Stimulated activated CD4-positive, alpha-beta T cell treated with anti-CD3 and anti-CD28 coated beads, Interleukin-2, amount 100 ng/mL, for 48 hours (primary cell): ENCODE results near the gene CCNB1IP1.
A peak's percentile ranks its signal among the peaks of the same experiment; 100 is the strongest.
"Not testable (repeated sequence)": the region's sequence is repeated elsewhere in the genome, so short reads cannot be mapped to it uniquely, and the experiment has no call there.

Experiments used
- DNase-seq, 2 donors: peaks; one replicate each; pipeline ENCODE4 v3.0.0-alpha.2; 2020

CCNB1IP1 gene, protein sequence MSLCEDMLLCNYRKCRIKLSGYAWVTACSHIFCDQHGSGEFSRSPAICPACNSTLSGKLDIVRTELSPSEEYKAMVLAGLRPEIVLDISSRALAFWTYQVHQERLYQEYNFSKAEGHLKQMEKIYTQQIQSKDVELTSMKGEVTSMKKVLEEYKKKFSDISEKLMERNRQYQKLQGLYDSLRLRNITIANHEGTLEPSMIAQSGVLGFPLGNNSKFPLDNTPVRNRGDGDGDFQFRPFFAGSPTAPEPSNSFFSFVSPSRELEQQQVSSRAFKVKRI

DNA sequence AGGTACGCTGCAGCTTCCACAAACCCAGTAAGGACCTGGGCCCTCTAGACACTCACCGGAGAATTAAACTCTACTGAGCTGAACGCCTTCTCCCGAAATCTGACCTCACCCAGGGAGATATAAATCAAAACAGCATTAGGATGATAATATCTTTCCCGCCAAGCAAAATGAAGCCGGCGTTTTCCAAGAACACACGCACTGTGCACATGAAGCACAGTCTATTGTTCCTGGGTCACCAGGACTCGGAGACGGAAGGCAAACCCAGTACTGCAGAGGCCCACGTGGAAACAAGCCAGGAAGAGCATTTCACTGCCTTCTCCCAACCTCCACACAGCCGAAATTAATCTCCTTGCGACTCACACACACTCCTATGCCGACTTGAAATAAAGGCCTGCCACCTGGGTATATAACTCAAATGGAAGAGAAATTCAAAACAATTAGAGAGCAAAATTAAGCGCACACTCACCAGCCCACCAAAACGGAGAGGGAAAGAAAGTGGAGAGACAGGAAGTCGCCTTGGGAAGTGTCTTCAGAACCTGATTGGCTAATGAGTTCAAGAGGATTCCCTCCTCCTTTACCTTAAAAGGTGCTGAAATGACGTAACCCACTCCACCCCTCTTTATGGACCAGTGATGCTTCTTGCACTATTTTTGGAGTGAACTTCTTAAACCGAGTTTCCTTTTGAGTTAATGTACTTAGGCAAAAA, at the start of gene CCNB1IP1:
CCNB1IP1 (minus strand) TSS at position 492 of the 706 bp plus-strand sequence. CDS start 16,756 bp downstream, outside the sequence.
- peak; percentile 15 to 37 for DNase-seq

GRCh38 chr14:20382526-20382925, 49.4 kb upstream of the CCNB1IP1 start:
- DNase-seq: no peak

GRCh38 chr14:20381341-20381740, 48.3 kb upstream of the CCNB1IP1 start:
- DNase-seq: no peak

DNA sequence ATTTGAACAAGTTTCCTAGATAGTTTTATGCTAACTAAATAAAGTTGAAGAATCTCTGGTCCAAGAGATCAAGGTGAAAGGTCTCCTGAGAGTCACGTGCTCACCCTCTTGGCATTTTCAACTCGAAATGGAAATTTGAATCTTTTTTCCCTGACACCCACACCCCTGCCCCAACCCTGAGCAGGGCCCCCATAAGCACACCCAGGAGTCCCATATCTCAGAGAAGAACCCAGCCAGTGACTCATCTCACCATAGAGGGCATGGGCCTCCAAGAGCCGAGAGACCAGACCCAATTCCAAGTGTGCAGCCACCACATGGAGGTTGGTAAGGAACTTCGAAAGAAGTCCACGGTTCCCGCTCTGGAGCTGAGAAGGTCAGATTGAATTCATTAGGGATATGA, 47.6 kb upstream of the CCNB1IP1 start:
- DNase-seq: no peak

- no peak for DNase-seq
These were observed 46.7 kb upstream of the CCNB1IP1 start for GRCh38 chr14:20379743-20380142.

- no peak for DNase-seq
These were observed 44.1 kb upstream of the CCNB1IP1 start for GRCh38 chr14:20377171-20377570.

- DNase-seq: no peak
These were observed 43.1 kb upstream of the CCNB1IP1 start for GRCh38 chr14:20376071-20376588.

- no peak for DNase-seq
These were observed 42.4 kb upstream of the CCNB1IP1 start for GRCh38 chr14:20375471-20375870.

DNA sequence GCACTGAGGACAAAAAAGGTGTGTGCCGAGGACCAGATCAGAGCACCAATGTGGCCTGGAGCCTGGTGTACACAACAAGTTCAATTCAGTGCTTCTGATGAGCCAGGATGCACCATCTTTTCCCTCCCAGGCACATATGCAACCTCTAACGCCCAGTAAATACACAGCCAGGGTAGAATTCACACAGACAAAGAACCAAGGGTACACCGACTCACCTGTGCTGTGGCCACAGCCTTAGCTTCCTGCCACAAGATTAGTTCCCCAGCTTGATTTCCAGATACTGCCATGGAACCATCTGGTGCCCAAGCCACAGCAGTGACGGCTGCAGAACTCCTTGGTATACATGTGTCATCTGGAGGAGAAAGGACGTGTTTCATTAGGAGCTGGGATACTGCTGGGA, 39.7 kb upstream of the CCNB1IP1 start:
- no peak for DNase-seq

DNA sequence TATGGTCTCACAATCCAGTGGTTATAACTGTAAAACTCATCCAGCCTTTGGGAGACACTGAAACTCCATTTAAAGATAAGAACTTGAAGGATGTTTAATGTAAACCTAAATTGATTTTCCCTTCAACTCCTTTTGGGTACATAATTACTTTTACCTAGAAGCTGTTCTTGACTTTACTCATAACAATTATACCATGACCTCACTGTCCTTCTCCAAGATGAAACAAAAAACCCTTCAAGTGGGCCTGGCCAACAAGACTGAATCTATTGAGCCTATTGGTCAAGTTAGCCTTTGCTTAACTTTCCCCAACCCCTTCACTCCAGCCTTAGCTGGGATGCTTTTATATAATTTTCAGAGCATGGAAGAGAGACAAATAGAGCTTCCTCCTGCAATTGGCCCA, 32.8 kb upstream of the CCNB1IP1 start:
- DNase-seq: no peak

- DNase-seq: not testable (repeated sequence)
These were observed 25.4 kb upstream of the CCNB1IP1 start for GRCh38 chr14:20358474-20358873.

GRCh38 chr14:20356422-20356821, 23.3 kb upstream of the CCNB1IP1 start:
- no peak for DNase-seq

DNA sequence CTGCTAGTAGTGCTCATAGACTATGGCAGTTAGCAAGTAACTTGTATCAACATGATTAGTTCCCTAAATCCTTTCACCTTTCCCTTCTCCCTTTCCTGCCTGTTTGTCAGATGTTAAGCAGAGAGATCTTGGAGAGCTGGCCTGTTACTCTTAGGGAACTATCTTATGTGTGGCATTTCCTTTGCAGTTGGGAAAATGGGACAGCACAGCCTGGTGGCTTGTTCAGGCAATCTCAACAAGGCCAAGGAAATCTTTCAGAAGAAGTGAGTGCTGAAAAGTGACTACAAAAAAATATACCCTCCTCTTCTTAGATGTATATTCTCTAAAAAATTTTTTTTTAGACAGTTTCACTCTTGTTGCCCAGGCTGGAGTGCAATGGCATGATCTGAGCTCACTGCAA, 17.8 kb upstream of the CCNB1IP1 start:
- no peak for DNase-seq

DNA sequence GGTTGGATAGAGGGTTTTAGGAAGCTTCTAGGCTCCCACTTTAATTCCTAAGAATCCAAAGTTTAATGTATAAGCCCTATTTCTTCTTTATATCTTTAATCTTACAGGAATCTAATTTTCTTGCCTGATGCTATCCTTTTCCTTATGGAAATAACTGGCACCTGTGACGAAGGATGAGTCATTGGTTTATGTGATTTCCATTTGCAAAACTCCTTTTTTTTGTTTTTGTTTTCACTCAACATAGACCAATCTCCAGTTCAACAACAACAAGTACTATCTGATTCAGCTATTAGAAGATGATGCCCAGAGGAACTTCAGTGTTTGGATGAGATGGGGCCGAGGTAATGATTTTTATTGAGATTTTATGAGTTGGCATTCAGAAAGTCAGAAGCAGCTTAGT, 17.2 kb upstream of the CCNB1IP1 start:
- DNase-seq: no peak

DNA sequence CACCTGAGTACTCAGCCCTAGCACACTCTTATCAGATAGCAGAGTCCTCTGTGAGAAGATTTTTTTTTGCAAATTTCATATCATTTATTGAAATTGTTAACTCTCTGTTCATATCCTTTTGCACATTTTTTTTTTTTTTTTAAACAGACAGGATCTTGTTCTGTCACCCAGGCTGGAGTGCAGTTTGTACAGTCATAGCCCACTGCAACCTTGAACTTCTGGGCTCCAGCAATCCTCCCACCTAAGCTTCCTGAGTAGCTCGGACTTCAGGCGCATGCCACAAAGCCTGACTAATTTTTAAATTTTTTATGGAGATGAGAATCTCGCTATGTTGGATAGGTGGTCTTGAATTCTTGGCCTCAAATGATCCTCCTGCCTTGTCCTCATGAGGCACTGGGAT, 14.7 kb upstream of the CCNB1IP1 start:
- DNase-seq: no peak

GRCh38 chr14:20346713-20347112, 13.6 kb upstream of the CCNB1IP1 start:
- no peak for DNase-seq

DNA sequence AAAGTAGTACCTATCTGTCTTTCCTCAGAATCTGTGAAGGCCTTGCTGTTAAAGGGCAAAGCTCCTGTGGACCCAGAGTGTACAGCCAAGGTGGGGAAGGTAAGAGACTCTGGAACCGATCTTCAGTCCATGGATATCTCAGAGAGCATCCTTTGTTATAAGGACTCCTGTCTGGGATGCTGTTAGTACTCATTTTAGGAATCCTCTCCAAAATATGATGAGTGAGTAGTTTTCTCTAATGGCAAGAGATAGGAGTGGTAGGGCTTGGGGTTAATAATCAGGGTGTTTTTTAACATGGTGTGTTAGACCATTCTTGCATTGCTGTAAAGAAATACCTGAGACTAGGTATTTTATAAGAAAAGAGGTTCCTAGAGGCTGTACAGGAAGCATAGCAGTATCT, 12.3 kb upstream of the CCNB1IP1 start:
- no peak for DNase-seq

GRCh38 chr14:20343862-20344220, 10.8 kb upstream of the CCNB1IP1 start:
- no peak for DNase-seq

GRCh38 chr14:20343092-20343861, 10.2 kb upstream of the CCNB1IP1 start, which contains the start of gene PARP2:
Gene PARP2 (plus strand): TSS chr14:20343635. CDS start chr14:20343642, 7 bp downstream.
- peak; percentile 94 to 95 for DNase-seq

- no peak for DNase-seq
These were observed 8.6 kb upstream of the CCNB1IP1 start for GRCh38 chr14:20341646-20342045.

DNA sequence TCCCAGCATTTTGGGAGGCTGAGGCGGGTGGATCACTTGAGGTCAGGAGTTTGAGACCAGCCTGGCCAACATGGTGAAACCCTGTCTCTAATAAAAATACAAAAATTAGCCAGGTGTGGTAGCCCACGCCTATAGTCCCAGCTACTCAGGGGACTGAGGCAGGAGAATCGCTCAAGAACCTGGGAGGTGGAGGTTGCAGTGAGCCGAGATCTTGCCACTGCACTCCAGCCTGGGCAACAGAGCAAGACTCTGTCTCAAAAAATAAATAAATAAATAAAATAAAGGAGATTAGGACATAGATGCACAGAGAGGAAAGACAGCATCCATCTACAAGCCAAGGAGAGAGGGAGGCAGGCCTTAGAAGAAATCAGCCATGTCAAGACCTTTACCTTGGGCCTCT, 8.0 kb upstream of the CCNB1IP1 start:
- DNase-seq: not testable (repeated sequence)

DNA sequence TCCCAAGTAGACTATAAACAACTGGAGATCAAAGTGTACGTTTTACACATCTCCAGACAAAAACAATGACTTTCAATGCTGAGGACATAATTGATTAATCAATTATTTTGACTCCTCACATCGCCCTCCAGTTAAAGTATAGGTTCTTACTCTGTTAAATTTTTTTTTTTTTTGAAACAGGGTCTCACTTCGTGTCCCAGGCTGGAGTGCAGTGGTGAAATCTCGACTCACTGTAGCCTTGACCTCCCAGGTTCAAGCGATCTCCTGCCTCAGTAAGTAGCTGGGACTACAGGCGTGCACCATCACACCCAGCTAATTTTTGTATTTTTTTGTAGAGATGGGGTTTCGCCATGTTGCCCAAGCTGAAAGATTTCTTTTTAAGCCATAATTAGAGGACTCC, 938 bp upstream of the CCNB1IP1 start:
- no peak for DNase-seq

- no peak for DNase-seq
These were observed 389 bp upstream of the CCNB1IP1 start for GRCh38 chr14:20333494-20333841.

- no peak for DNase-seq
These were observed 670 bp downstream of the CCNB1IP1 start for GRCh38 chr14:20332431-20332787.
